Measurements from ENCODE around the gene FNDC3B.

Gene FNDC3B

DNA sequence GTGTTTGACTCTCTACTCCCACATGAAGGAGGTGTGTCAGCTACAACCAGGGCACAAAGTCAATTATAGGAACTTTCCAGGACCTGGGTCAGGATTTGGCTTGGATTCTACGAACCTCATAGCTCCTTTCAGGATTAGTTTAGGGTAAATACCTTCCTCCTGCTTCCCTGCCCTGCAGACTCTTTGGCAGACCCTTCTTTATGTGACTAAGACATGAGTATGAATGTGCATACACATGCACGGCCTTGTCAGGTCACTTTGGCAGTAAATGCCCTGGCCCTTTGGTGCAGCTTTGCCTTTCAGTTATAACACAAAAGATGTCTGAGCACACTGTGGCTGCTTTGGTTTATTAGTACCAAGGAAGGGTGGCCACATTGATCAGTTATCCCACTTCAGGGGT lies 340.0 kb downstream of the FNDC3B start:
- H3F3A ChIP-seq (ENCODE audit: insufficient read depth) = no peaks in the 10 kb centered on the region
- no peak overlapping the region for H3K4me2 ChIP-seq (ENCODE audit: low read depth, low read length, poor library complexity, severe bottlenecking)
- no peaks in the 10 kb centered on the region for H3K27me3 ChIP-seq (ENCODE audit: low read length)
- no peaks in the 10 kb centered on the region for H4K20me1 ChIP-seq (ENCODE audit: low read depth, low read length)
- H3K9me2 ChIP-seq (replicated peaks; ENCODE audit: insufficient read depth, low read length) = no peaks in the 10 kb centered on the region
- H3K27ac ChIP-seq (ENCODE audit: low read depth, low read length) = no peak overlapping the region
- H3K79me2 ChIP-seq (ENCODE audit: insufficient read depth, low read length) = no peaks in the 10 kb centered on the region
- H2AFZ ChIP-seq (ENCODE audit: low read depth, low read length, severe bottlenecking) = no peak overlapping the region
- H3K36me3 ChIP-seq (ENCODE audit: low read length) = no peaks in the 10 kb centered on the region
- no peaks in the 10 kb centered on the region for H3K9me3 ChIP-seq (ENCODE audit: insufficient read depth, low read length)
- TF ChIP-seq, protein P1, sequence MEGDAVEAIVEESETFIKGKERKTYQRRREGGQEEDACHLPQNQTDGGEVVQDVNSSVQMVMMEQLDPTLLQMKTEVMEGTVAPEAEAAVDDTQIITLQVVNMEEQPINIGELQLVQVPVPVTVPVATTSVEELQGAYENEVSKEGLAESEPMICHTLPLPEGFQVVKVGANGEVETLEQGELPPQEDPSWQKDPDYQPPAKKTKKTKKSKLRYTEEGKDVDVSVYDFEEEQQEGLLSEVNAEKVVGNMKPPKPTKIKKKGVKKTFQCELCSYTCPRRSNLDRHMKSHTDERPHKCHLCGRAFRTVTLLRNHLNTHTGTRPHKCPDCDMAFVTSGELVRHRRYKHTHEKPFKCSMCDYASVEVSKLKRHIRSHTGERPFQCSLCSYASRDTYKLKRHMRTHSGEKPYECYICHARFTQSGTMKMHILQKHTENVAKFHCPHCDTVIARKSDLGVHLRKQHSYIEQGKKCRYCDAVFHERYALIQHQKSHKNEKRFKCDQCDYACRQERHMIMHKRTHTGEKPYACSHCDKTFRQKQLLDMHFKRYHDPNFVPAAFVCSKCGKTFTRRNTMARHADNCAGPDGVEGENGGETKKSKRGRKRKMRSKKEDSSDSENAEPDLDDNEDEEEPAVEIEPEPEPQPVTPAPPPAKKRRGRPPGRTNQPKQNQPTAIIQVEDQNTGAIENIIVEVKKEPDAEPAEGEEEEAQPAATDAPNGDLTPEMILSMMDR (IDR thresholded peaks at IDR 0.05; ENCODE audit: insufficient read depth, low read length, poor library complexity, severe bottlenecking) = no peak
- TF ChIP-seq EZH2phosphoT487 (conservative IDR thresholded peaks at IDR 0.05; ENCODE audit: low read length) = no peak
- no peak overlapping the region for H3K9ac ChIP-seq (ENCODE audit: low read length)
- no peak overlapping the region for H3K4me3 ChIP-seq (ENCODE audit: insufficient read depth, low read length, poor library complexity, severe bottlenecking)

DNA sequence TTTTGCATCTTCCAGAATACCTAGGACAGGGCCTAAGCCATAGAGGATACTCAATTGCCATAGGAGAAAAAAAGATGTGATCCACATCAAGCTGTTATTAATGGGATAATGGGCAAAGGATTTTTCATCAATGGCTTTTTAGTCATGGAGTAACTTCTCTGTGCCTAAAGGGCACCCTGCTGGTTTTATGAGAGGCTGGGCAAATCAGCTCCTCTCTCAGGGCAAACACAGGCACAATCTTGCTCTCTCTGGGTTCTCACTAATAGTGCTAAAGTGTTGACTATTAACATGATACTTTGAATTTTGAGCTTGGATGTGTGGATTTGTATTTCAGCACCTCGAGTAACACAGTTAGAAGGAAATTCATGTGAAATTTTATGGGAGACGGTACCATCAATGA lies 341.3 kb downstream of the FNDC3B start:
- Histone ChIP-seq H3F3A (ENCODE audit: insufficient read depth) (no peaks in the 10 kb centered on the region), H3K27me3 (ENCODE audit: low read length) (no peaks in the 10 kb centered on the region), H2AFZ (ENCODE audit: low read depth, low read length, severe bottlenecking) (no peak overlapping the region), H3K9ac (ENCODE audit: low read length) (no peak overlapping the region), H3K36me3 (ENCODE audit: low read length) (no peaks in the 10 kb centered on the region), H3K9me3 (ENCODE audit: insufficient read depth, low read length) (no peaks in the 10 kb centered on the region), H3K9me2 (replicated peaks; ENCODE audit: insufficient read depth, low read length) (no peaks in the 10 kb centered on the region), H3K27ac (ENCODE audit: low read depth, low read length) (no peak overlapping the region), H3K79me2 (ENCODE audit: insufficient read depth, low read length) (no peaks in the 10 kb centered on the region), H4K20me1 (ENCODE audit: low read depth, low read length) (no peaks in the 10 kb centered on the region), H3K4me2 (ENCODE audit: low read depth, low read length, poor library complexity, severe bottlenecking) (no peak overlapping the region), H3K4me3 (ENCODE audit: insufficient read depth, low read length, poor library complexity, severe bottlenecking) (no peak overlapping the region)
- no peak for TF ChIP-seq EZH2phosphoT487 (conservative IDR thresholded peaks at IDR 0.05; ENCODE audit: low read length)
- TF ChIP-seq, protein P1 (IDR thresholded peaks at IDR 0.05; ENCODE audit: insufficient read depth, low read length, poor library complexity, severe bottlenecking) = no peak

DNA sequence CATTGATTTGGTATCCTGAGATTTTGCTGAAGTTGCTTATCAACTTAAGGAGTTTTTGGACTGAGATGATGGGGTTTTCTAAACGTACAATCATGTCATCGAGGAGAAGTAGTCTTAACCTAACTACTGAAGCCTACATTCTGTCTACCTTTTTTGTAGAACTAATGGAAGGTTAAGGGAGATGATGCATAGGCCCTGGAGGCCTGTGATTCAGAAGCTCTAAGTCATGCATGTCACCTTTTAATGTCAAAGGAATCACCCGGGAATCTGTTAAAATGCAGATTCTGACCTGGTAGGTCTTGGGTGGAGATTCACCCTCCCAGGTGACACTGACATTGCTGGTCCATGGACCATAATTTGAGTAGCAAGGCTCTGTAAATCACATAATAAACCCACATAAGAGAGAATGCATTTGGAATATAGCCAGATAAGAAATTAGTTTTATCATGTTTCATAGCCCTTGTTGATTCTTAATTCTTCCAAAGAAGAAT lies 344.0 kb downstream of the FNDC3B start:
- H3K4me3 ChIP-seq (ENCODE audit: insufficient read depth, low read length, poor library complexity, severe bottlenecking) = no peak overlapping the region
- H2AFZ ChIP-seq (ENCODE audit: low read depth, low read length, severe bottlenecking) = no peak overlapping the region
- H3K27ac ChIP-seq (ENCODE audit: low read depth, low read length) = no peak overlapping the region
- no peaks in the 10 kb centered on the region for H3K9me2 ChIP-seq (replicated peaks; ENCODE audit: insufficient read depth, low read length)
- H3K36me3 ChIP-seq (ENCODE audit: low read length) = no peaks in the 10 kb centered on the region
- no peak overlapping the region for H3K9ac ChIP-seq (ENCODE audit: low read length)
- no peaks in the 10 kb centered on the region for H3F3A ChIP-seq (ENCODE audit: insufficient read depth)
- TF ChIP-seq EZH2phosphoT487 (conservative IDR thresholded peaks at IDR 0.05; ENCODE audit: low read length) = no peak
- TF ChIP-seq, protein P1 (IDR thresholded peaks at IDR 0.05; ENCODE audit: insufficient read depth, low read length, poor library complexity, severe bottlenecking) = no peak
- no peaks in the 10 kb centered on the region for H4K20me1 ChIP-seq (ENCODE audit: low read depth, low read length)
- H3K79me2 ChIP-seq (ENCODE audit: insufficient read depth, low read length) = no peaks in the 10 kb centered on the region
- H3K4me2 ChIP-seq (ENCODE audit: low read depth, low read length, poor library complexity, severe bottlenecking) = no peak overlapping the region
- no peaks in the 10 kb centered on the region for H3K9me3 ChIP-seq (ENCODE audit: insufficient read depth, low read length)
- no peaks in the 10 kb centered on the region for H3K27me3 ChIP-seq (ENCODE audit: low read length)

All from SU-DHL-6 (cell line).